ENCODE measurements around the gene EIF4ENIF1.
A peak's percentile ranks its signal among the peaks of the same experiment; 100 is the strongest.
"Not testable (repeated sequence)": the region's sequence is repeated elsewhere in the genome, so short reads cannot be mapped to it uniquely, and the experiment has no call there.

Gene EIF4ENIF1

GRCh38 chr22:31489632-31490495 is at the start of gene EIF4ENIF1:
Gene EIF4ENIF1, minus strand, starts transcription at chr22:31489842. Its CDS starts 1,124 bp downstream, at chr22:31488718.
- no peak for FAIRE-seq

GRCh38 chr22:31538815-31539214 is 49.2 kb upstream of the EIF4ENIF1 start:
- FAIRE-seq = no peak
- DNase-seq (ENCODE audit: low spot score) = no peak

More at GRCh38 chr22:31489632-31490495, at the start of gene EIF4ENIF1:
- peak; percentile 55 for DNase-seq (ENCODE audit: low spot score)

DNA sequence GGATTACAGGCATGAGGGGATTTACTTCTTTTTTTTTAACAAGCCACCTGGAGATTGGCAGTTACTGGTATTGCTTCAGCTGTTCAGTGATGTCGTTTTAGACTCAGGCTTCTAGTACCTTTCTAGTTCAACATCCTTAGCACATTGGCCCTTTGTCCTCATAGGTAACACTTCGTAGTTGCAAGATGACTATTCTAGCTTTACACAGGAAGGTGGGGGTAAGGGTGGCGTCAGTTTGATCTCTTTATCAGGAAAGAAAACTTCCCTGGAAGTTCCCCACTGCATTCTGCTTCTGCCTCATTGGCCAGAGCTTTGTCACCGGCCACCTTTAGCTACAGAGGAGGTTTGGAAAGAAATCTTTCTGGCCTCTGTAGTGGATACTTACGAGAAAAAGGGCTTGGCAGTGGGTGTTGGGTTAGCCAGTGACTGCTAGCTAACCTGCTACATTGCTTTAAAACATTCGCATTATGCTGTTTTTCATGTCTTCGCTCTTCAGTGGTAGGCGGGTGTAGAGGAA is 47.4 kb upstream of the EIF4ENIF1 start:
- DNase-seq (ENCODE audit: low spot score) = no peak
- no peak for FAIRE-seq

- no peak for FAIRE-seq
- no peak for DNase-seq (ENCODE audit: low spot score)
Observed at GRCh38 chr22:31533374-31533773, 43.7 kb upstream of the EIF4ENIF1 start.

DNA sequence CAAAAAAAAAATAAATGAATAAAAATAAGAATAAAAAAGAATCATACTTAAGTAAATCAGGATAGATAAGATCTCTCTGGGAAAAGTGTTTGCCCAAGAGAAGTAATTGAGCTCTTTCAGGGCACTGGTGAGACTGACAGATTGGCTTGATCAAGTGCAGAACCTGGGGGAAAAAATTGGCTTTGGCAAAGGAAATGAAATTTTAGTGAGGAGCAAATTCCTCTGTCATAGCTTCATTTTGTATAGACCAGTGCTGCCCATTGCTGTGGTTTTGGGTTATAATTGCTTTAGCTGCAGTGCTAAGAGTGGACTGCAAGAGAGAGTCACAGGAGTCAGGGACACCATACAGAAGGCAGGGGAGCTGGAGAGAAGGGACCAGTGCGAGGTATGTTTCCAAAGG is 42.4 kb upstream of the EIF4ENIF1 start:
- no peak for FAIRE-seq
- DNase-seq (ENCODE audit: low spot score) = no peak

DNA sequence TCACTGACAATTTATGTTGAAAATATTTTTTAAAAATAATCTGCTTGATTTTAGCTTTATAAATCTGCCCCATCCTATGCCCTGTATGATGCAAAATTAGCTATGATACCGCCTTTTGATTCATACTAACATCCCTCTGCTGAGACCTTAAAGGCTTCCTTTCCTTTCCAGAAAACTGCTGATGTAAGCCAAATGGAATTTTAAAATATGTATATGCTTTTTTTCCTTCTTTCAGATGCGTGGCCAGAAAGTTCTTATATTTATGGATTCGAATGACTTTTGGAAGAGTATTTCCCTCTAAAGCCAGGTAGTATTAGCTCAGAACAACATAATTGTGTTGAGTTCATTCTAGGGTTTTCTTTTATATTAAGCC is 41.2 kb upstream of the EIF4ENIF1 start:
- no peak for DNase-seq (ENCODE audit: low spot score)
- FAIRE-seq = no peak

- FAIRE-seq (no peak), DNase-seq (ENCODE audit: low spot score) (no peak)
Observed at GRCh38 chr22:31526270-31526669, 36.6 kb upstream of the EIF4ENIF1 start.

- FAIRE-seq; DNase-seq (ENCODE audit: low spot score): not testable (repeated sequence)
Observed at GRCh38 chr22:31524132-31524531, 34.5 kb upstream of the EIF4ENIF1 start.

GRCh38 chr22:31520051-31520450 is 30.4 kb upstream of the EIF4ENIF1 start:
- DNase-seq (ENCODE audit: low spot score) (no peak), FAIRE-seq (no peak)

- no peak for FAIRE-seq
Observed at GRCh38 chr22:31509061-31509762, 19.6 kb upstream of the EIF4ENIF1 start.

DNA sequence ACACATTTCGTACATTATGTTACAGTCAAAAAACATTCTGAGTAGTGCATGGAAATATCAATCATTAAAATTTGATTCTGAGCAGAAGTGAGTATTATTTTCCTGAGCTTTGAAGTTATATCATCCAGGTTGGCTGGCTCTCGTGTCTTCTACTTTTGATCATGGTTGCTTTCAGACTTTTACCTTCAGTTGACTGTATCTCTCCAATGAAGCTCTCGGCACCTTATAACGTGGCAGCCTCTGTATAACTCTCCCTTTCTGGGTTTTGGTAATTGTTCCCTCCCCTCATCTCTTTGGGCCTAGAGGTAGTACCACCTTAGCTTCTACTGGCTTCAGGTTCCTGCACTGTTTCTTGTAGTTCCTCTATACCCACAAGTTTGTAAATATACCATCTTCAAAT is 18.9 kb upstream of the EIF4ENIF1 start:
- DNase-seq (ENCODE audit: low spot score) (no peak), FAIRE-seq (no peak)

More at GRCh38 chr22:31509061-31509762, 19.6 kb upstream of the EIF4ENIF1 start:
- no peak for DNase-seq (ENCODE audit: low spot score)

DNA sequence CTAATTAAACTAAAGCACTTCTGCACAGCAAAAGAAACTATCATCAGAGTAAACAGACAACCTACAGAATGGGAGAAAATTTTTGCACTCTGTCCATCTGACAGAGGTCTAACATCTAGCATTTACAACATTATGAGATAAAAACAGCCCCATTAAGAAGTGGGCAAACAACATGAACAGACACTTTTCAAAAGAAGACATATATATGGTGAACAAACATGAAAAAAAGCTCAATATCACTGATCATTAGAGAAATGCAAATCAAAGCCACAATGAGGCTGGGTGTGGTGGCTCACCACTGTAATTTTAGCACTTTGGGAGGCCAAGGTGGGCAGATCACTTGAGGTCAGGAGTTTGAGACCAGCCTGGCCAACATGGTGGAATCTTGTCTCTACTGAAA is 17.9 kb upstream of the EIF4ENIF1 start:
- not testable (repeated sequence) for DNase-seq (ENCODE audit: low spot score); FAIRE-seq

DNA sequence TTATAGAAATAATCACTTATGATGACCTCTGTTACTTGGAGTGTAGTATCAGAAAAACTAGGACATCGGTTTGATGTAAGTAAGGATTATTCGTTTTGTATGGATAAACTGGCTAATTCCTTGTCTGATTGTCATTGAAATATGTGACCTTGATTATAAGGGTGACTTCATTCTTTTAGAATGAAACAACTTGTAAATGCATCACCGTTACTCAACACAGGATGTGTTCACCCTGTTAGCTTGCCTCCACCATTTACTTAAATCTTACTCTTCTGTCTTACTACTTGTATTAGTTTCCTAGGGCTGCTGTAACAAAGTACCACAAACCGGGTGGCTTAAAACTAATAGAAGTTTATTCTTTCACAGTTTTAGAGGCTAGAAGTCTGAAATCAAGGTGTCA is 14.6 kb upstream of the EIF4ENIF1 start:
- FAIRE-seq = no peak

GRCh38 chr22:31503211-31503964 is 13.7 kb upstream of the EIF4ENIF1 start:
- FAIRE-seq = no peak
- DNase-seq (ENCODE audit: low spot score) = no peak

More for the DNA sequence above, 14.6 kb upstream of the EIF4ENIF1 start:
- no peak for DNase-seq (ENCODE audit: low spot score)

GRCh38 chr22:31501738-31502137 is 12.1 kb upstream of the EIF4ENIF1 start:
- FAIRE-seq (no peak), DNase-seq (ENCODE audit: low spot score) (no peak)

DNA sequence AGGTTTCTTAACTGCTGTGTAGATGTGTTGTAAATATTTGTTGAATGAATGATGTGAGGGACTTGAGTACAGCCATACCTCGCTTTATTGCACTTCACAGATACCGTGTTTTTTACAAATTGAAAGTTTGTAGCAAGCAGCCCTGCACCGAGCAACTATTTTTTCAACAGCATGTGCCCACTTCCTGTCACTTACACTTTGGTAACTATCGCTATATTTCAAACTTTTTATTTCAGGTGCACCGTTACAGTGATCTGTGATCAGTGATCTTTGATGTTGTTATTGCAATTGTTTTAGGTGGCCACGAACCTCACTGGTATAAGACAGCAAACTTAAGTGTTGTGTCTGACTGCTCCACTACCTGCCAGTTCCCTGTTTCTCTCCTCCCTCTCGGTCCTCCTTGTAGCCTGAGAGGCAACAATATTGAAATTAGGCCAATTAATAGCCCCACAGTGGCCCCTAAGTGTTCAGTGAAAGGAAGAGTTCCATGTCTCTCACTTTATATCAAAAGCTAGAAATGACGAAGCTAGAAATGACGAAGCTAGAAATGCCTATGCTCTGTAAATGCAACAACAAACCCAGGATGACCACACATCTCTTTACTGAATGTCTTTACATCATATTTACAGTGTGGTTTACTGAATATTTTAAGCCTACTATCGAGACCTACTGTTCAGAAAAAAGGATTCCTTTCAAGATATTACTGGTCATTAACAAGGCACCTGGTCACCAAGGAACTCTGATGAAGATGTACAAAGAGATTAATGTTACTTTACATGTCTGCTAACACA is 7.7 kb upstream of the EIF4ENIF1 start:
- DNase-seq (ENCODE audit: low spot score) (no peak), FAIRE-seq (no peak)

GRCh38 chr22:31496735-31497146 is 7.1 kb upstream of the EIF4ENIF1 start:
- no peak for FAIRE-seq
- no peak for DNase-seq (ENCODE audit: low spot score)

DNA sequence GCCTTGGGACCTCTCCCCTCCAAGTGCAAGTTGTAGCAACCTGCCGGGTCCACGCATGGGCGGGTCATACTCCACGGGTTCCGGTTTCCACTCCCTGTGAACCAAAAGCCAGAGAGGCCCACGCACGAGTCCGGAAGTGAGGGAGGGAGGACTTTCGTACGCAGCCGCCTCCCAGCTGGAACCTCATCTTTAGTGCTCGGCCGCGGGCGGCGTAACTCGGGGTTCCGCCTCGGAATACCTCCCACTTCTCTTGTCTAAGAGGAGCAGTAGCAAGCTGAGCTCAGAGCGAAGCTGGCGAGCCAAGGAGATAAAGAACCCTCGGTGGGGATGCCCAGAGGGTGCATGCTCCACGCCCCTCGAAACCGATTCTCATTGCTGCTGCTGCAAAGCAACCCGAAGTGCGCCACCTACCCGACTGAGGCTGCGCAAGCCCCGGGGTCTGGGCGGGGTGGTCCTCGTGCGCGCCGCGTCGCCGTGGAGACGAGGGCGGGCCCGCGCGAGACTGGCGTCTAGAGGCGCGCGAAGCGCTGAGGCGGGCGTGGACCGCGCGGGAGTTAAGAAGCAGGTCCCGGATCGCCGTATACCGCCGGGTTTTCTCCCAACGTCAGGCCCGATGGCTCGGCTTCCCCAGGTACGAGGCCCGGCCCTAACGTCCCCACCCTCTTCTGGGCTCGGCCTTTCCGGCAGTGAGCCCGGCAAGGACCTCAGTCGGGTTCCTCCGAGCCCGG is 6.5 kb upstream of the EIF4ENIF1 start, which contains the start of gene SFI1:
SFI1 (plus strand) TSS at position 530 of the 728 bp plus-strand sequence. CDS start 11,749 bp downstream, outside the sequence.
- DNase-seq (ENCODE audit: low spot score) = peak; percentile 68
- no peak for FAIRE-seq

DNA sequence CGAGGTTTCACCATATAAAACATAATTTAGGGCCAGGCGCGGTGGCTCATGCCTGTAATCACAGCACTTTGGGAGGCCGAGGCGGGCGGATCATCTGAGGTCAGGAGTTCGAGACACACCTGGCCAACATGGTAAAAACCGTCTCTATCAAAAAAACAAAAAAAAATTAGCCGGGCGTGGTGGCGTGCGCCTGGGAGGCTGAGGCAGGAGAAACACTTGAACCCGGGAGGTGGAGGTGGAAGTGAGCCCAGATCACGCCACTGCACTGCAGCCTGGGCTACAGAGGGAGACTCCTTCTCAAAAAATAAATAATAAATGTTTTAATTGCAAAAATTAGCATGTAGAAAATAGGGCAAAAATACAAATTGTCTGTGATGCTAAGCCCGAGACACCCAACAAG is 5.7 kb upstream of the EIF4ENIF1 start:
- FAIRE-seq = no peak

DNA sequence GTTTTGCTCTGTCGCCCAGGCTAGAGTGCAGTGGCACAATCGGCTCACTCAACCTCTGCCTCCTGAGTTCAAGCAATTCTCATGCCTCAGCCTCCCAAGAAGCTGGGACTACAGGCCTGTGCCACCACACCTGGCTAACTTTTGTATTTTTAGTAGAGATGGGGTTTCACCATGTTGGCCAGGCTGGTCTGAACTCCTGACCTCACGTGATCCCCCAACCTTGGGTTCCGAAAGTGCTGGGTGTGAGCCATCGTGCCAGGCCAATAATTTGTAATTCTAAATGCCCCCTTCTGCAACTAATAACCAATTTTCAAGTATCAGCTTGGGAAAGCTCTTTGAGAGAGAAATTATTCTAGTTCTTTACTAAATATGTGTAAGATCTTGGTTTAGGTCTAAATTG is 3.7 kb upstream of the EIF4ENIF1 start:
- not testable (repeated sequence) for DNase-seq (ENCODE audit: low spot score); FAIRE-seq

More for the DNA sequence above, 5.7 kb upstream of the EIF4ENIF1 start:
- DNase-seq (ENCODE audit: low spot score) = no peak
